Activated naive CD8-positive, alpha-beta T cell (primary cell): ENCODE measurements around the gene COPRS.

Experiments used
- H3K27ac Mint-ChIP-seq: one replicate; pipeline ENCODE4 v1.8.0; 2021; ENCODE audit warnings: mixed read lengths
- H3K27me3 Mint-ChIP-seq: one replicate; pipeline ENCODE4 v1.8.0; 2021; ENCODE audit warnings: mixed read lengths
- H3K36me3 Mint-ChIP-seq: one replicate; pipeline ENCODE4 v1.8.0; 2021; ENCODE audit warnings: mixed read lengths
- H3K4me1 Mint-ChIP-seq: one replicate; pipeline ENCODE4 v1.8.0; 2021; ENCODE audit warnings: low read depth, mixed read lengths
- H3K4me3 Mint-ChIP-seq: one replicate; pipeline ENCODE4 v1.8.0; 2021; ENCODE audit warnings: mild to moderate bottlenecking, mixed read lengths
- H3K9me3 Mint-ChIP-seq: one replicate; pipeline ENCODE4 v1.8.0; 2021; ENCODE audit warnings: low read depth, mixed read lengths

COPRS gene

GRCh38 chr17:31869031-31869430 is 10.0 kb upstream of the COPRS start:
- no peak overlapping the region for H3K4me3 Mint-ChIP-seq
- no peaks in the 10 kb centered on the region for H3K9me3 Mint-ChIP-seq
- H3K36me3 Mint-ChIP-seq = peaks cover 10% of the 10 kb centered on the region
- no peaks in the 10 kb centered on the region for H3K4me1 Mint-ChIP-seq
- no peaks in the 10 kb centered on the region for H3K27me3 Mint-ChIP-seq
- H3K27ac Mint-ChIP-seq = no peak overlapping the region

GRCh38 chr17:31859487-31860008 is 504 bp upstream of the COPRS start:
- H3K27me3 Mint-ChIP-seq = no peaks in the 10 kb centered on the region
- peak overlapping the region; percentile 88 for H3K4me3 Mint-ChIP-seq
- H3K4me1 Mint-ChIP-seq = peaks cover 22% of the 10 kb centered on the region
- peak overlapping the region; percentile 58 for H3K27ac Mint-ChIP-seq
- no peaks in the 10 kb centered on the region for H3K9me3 Mint-ChIP-seq
- peaks cover 7% of the 10 kb centered on the region for H3K36me3 Mint-ChIP-seq

GRCh38 chr17:31857920-31858641 is 963 bp downstream of the COPRS start:
- no peaks in the 10 kb centered on the region for H3K9me3 Mint-ChIP-seq
- no peaks in the 10 kb centered on the region for H3K27me3 Mint-ChIP-seq
- peaks cover 22% of the 10 kb centered on the region for H3K4me1 Mint-ChIP-seq
- H3K4me3 Mint-ChIP-seq = peak overlapping the region; percentile 91
- H3K36me3 Mint-ChIP-seq = peaks cover 7% of the 10 kb centered on the region
- H3K27ac Mint-ChIP-seq = peak overlapping the region; percentile 74

- Mint-ChIP-seq H3K4me1 (peaks cover 22% of the 10 kb centered on the region), H3K27ac (no peak overlapping the region), H3K36me3 (peaks cover 10% of the 10 kb centered on the region), H3K9me3 (no peaks in the 10 kb centered on the region), H3K4me3 (no peak overlapping the region), H3K27me3 (no peaks in the 10 kb centered on the region)
Measured at GRCh38 chr17:31856750-31857149, 2.3 kb downstream of the COPRS start.

- Mint-ChIP-seq H3K36me3 (peaks cover 8% of the 10 kb centered on the region), H3K27me3 (no peaks in the 10 kb centered on the region), H3K9me3 (no peaks in the 10 kb centered on the region), H3K4me1 (peaks cover 19% of the 10 kb centered on the region), H3K4me3 (no peak overlapping the region), H3K27ac (no peak overlapping the region)
Measured at GRCh38 chr17:31854672-31855071, 4.4 kb downstream of the COPRS start.

- no peak overlapping the region for H3K4me3 Mint-ChIP-seq
- no peak overlapping the region for H3K27ac Mint-ChIP-seq
- H3K9me3 Mint-ChIP-seq = no peaks in the 10 kb centered on the region
- H3K4me1 Mint-ChIP-seq = peaks cover 15% of the 10 kb centered on the region
- no peaks in the 10 kb centered on the region for H3K27me3 Mint-ChIP-seq
- peaks cover 8% of the 10 kb centered on the region for H3K36me3 Mint-ChIP-seq
Measured at GRCh38 chr17:31853911-31854470, 5.1 kb downstream of the COPRS start.

- H3K27ac Mint-ChIP-seq = no peak overlapping the region
- H3K4me3 Mint-ChIP-seq = no peak overlapping the region
- H3K9me3 Mint-ChIP-seq = no peaks in the 10 kb centered on the region
- H3K36me3 Mint-ChIP-seq = no peaks in the 10 kb centered on the region
- peaks cover under 1% of the 10 kb centered on the region for H3K27me3 Mint-ChIP-seq
- H3K4me1 Mint-ChIP-seq = no peaks in the 10 kb centered on the region
Measured at GRCh38 chr17:31845291-31845690, 13.8 kb downstream of the COPRS start.

- H3K27ac Mint-ChIP-seq = no peak overlapping the region
- no peaks in the 10 kb centered on the region for H3K9me3 Mint-ChIP-seq
- H3K27me3 Mint-ChIP-seq = peaks cover 2% of the 10 kb centered on the region
- H3K36me3 Mint-ChIP-seq = no peaks in the 10 kb centered on the region
- no peak overlapping the region for H3K4me3 Mint-ChIP-seq
- H3K4me1 Mint-ChIP-seq = no peaks in the 10 kb centered on the region
Measured at GRCh38 chr17:31843070-31843745, 15.8 kb downstream of the COPRS start.

- H3K4me1 Mint-ChIP-seq = no peaks in the 10 kb centered on the region
- no peak overlapping the region for H3K4me3 Mint-ChIP-seq
- no peaks in the 10 kb centered on the region for H3K36me3 Mint-ChIP-seq
- peaks cover 2% of the 10 kb centered on the region for H3K27me3 Mint-ChIP-seq
- H3K27ac Mint-ChIP-seq = no peak overlapping the region
- H3K9me3 Mint-ChIP-seq = no peaks in the 10 kb centered on the region
Measured at GRCh38 chr17:31842195-31843069, 16.6 kb downstream of the COPRS start.

GRCh38 chr17:31841850-31842194 is 17.2 kb downstream of the COPRS start:
- H3K27ac Mint-ChIP-seq = no peak overlapping the region
- H3K9me3 Mint-ChIP-seq = no peaks in the 10 kb centered on the region
- H3K36me3 Mint-ChIP-seq = no peaks in the 10 kb centered on the region
- H3K4me3 Mint-ChIP-seq = no peak overlapping the region
- H3K4me1 Mint-ChIP-seq = no peaks in the 10 kb centered on the region
- H3K27me3 Mint-ChIP-seq = peaks cover 2% of the 10 kb centered on the region

GRCh38 chr17:31838636-31839225 is 20.3 kb downstream of the COPRS start:
- Mint-ChIP-seq H3K4me1 (peaks cover 2% of the 10 kb centered on the region), H3K27me3 (peaks cover 2% of the 10 kb centered on the region), H3K9me3 (no peaks in the 10 kb centered on the region), H3K27ac (no peak overlapping the region), H3K4me3 (no peak overlapping the region), H3K36me3 (no peaks in the 10 kb centered on the region)

- Mint-ChIP-seq H3K9me3 (no peaks in the 10 kb centered on the region), H3K36me3 (no peaks in the 10 kb centered on the region), H3K27me3 (peaks cover 2% of the 10 kb centered on the region), H3K4me1 (peaks cover 2% of the 10 kb centered on the region), H3K4me3 (no peak overlapping the region), H3K27ac (no peak overlapping the region)
Measured at GRCh38 chr17:31835984-31836383, 23.1 kb downstream of the COPRS start.

- Mint-ChIP-seq H3K4me1 (peaks cover 2% of the 10 kb centered on the region), H3K9me3 (no peaks in the 10 kb centered on the region), H3K36me3 (no peaks in the 10 kb centered on the region), H3K27me3 (no peaks in the 10 kb centered on the region), H3K4me3 (no peak overlapping the region), H3K27ac (no peak overlapping the region)
Measured at GRCh38 chr17:31834448-31834847, 24.6 kb downstream of the COPRS start.

- Mint-ChIP-seq H3K9me3 (no peaks in the 10 kb centered on the region), H3K4me3 (no peak overlapping the region), H3K27me3 (no peaks in the 10 kb centered on the region), H3K27ac (no peak overlapping the region), H3K4me1 (peaks cover 2% of the 10 kb centered on the region), H3K36me3 (no peaks in the 10 kb centered on the region)
Measured at GRCh38 chr17:31832746-31833145, 26.3 kb downstream of the COPRS start.
